NCI-H748 treated with DMSO at 0.1 percent for 48 hours (cell line): ENCODE results near the gene VWA2.
A peak's percentile ranks its signal among the peaks of the same experiment; 100 is the strongest.

ENCODE experiments used
- DNase-seq: peaks from one replicate; lab custom pipeline; 2025; lab: John Stamatoyannopoulos, UW

VWA2 gene

DNA sequence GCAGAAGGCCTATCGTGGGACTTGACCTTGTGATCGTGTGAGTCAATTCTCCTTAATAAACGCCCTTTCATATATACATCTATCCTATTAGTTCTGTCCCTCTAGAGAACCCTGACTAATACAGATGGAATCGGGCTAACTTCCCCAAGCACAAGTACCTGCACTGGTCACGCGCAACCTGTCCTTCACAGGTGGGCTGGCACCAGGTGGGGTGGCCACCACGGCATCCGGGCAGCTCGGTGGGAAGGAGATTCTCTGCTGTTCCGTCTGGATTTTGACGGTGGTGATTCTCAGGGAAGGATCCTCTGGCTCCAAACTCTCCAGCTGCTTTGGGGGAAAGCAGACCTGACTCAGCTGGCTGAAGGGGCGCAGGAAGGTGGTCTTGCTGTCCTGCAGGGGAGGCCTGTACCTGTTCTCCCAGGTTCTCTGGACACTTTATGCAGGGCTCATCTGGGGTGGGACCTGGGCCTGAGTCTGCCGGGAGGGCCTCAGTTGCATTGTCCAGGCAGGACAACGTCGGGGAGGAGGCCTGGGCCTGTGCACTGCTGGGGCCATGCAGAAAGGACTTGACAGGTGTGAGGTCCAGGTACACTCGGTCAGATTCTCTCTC lies 61.1 kb downstream of the VWA2 start:
- DNase-seq, result no peak

- no peak for DNase-seq
Observed at GRCh38 chr10:114301177-114301576, 62.1 kb downstream of the VWA2 start.

DNA sequence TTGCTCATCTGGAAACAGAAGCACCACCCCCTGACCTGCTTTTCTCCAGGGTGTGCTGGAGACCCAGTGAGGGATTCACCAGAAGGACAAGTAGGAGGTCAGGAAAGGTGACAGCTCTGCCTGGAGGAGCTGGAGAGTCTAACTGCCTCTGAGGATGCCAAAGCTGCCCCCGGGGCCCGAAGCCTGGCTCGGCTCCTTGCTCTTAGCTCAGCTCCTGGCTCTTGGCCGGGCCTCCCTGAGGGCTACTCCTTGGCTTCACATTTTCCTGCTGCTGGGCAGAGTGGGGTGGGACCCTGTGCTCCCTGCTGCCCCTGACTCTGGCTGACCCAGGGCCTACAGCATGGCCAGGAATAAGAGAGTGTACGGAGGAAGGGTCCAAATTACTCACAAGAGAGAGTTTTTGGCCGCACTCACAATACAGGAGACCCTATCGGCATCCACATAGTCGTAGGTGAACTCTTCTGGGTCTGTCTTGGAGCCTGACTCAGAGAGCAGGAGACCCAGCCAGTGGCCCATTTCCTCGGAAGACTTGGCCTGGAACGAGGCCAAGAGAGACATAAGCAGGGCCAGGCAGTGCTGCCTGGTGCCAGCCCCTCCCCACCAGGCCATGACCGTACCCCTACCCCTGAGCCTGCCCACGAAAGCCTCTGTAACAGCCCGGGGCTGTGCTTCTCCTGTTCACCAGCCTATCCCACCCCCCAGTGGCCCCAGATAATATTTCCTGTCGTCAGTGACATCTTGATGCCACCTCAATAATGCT lies 63.1 kb downstream of the VWA2 start:
- DNase-seq, result no peak

DNA sequence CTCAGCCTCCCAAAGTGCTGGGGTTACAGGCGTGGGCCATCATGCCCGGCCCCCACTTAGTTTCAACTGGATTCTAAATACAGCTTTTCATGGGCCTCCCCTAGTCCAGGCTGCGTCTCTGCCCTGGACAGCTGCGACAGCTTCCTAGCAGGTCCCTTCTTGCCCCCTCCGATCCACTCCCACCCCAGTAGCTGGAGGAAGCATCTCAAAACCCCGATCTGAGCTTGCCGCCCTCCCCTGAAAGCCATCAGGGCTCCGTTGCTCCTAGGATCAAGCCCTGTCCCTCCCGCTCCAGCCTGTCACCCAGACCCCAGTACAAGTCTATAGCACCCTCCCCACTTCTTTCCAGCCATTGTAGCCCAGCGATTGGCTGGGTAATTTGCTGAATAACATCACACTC lies 64.5 kb downstream of the VWA2 start:
- DNase-seq, result no peak

DNA sequence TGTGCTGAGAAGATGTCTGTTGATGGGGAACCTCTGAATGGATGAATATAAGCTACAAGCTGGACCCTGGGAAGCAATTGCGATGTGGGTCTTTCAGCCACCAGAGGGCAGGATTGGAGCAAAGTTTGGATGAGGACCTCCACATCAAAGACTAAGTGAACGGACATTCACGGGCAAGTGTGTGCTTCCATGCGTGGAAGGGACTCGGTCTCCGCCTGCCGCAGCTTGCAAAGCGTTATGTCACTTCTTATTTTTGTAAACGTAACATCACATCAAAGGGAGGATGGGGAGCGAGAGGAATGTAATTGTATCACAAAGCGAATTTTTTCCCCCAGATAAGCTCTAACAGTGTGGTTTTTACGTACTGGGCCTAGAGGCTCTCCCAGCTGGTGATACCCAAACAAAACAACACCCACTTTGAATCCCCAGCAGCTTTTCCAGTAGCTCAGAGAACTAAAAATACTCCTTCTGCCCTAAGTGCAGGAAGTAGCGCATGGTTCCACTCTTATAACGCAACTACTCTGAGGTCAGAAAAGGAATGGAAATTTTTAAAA lies 65.0 kb downstream of the VWA2 start:
- peak; percentile 59 for DNase-seq

DNA sequence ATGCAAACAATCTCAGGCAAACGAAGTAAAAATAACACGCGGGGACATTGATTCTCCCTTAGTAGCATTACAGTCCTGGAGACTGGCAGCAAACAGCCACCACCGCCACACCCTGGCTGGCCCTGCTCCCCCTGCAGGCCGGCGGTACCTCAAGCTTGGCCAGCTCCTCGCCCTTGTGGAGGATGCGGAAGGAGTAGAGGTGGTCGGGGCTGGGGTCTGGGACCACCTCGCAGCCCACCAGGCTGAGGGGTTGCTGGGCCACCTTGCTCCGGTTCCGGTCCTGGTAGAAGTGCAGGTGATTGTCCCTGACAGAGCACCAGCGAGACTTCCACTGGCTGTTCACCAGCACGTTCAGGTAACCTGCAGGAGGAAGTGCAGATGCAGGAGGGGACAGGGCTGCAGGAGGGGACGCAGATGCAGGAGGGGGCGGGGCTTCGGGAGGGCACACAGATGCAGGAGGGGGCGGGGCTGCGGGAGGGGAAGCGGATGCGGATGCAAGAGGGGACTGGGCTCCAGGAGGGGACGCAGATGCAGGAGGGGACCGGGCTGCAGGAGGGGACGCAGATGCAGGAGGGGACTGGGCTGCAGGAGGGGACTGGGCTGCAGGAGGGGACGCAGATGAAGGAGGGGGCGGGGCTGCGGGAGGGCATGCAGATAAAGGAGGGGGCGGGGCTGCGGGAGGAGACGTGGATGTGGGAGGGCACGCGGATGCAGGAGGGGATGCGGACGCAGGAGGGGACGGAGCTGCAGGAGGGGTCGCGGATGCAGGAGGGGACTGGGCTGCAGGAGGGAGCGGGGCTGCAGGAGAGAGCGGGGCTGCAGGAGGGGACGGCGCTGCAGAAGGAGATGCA lies 65.7 kb downstream of the VWA2 start:
- DNase-seq, result peak; percentile 51

GRCh38 chr10:114305521-114305925 lies 66.5 kb downstream of the VWA2 start:
- no peak for DNase-seq

GRCh38 chr10:114306116-114306973 lies 67.3 kb downstream of the VWA2 start:
- no peak for DNase-seq

GRCh38 chr10:114307731-114308130 lies 68.7 kb downstream of the VWA2 start:
- no peak for DNase-seq

GRCh38 chr10:114308531-114309363 lies 69.7 kb downstream of the VWA2 start:
- no peak for DNase-seq

DNA sequence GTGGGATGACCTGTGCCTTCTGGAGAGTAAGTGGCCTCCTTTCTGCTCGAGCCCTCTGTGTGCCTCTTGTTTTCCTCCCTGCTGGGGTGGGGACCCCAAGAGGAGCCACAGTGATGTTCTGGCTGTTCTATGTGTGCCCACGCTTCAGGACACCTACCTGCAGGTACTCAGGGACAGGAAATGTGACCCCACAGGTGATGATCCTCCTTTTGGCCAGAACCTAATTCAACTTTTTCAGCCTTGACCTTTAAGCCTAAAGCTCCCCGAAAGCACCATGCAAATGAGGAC lies 70.3 kb downstream of the VWA2 start:
- DNase-seq, result no peak

DNA sequence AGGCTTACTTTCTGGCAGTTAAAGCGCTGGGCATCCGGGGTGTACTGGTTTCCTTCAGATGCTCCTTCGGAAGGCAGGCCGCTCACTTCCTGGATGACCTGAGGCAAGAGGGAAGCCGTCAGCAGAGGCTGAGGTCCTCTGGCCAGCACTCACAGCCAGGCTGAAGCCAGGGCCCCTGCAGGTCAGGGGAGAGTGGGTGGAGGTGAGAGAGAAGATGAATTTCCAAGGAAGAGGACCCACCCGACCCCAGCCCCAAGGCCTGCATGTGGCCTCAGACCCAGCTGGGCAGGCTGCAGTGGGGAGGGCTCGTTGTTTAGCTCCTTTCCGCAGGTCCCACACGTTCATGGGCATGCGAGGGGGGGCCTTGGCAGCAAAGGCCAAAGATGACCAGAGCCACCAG lies 71.3 kb downstream of the VWA2 start:
- no peak for DNase-seq

DNA sequence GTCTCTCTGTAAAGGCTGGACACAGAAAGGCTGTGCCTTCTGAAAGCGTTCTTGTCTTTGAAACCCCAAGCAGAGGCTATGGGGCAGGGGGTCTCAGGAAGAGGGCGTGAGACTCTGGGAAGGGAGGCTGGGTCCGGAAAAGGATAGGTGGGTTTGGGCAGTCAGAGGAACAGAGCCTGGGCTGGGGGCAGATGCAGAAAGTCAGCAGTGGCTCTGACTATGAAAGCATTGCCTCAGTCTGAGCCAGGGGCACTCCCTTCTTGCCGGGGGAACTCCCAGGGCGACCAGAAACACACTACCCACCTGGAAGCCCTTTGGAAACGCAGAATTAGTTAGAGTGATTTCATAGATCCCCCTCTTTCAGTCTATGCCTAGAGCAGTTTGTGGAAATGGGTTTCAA lies 72.0 kb downstream of the VWA2 start:
- DNase-seq, result no peak

DNA sequence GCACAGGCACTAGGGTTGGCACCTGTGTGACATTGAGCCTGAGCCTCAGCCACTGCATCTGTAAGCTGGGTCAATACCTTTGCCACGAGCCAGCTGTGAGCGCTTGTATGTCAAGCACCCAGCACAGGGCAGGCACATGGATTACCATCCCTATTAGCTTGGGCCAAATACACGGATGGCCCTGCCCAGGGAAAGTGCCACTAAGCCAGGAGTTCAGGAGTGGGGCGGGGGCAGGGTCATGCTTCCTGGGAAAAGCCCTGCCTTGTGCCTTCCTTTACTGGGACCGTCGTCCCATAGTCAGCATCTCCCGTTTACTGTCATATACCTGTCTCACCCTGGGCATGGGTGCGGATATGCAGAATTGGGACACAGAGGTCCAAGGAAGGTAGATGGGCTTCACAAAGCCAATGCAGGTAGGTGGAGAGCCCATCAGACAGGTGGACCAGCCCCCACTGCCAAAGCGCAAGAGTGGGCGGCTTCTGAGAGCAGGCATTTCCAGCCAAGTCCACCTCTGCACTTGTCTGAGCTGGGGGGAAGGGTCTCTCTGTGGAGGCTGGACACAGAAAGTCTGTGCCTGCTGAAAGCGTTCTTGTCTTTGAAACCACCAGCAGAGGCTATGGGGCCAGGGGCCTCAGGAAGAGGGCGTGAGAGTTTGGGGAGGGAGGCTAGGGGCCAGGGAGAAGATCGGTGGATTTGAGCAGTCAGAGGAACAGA lies 72.6 kb downstream of the VWA2 start:
- DNase-seq, result no peak

- DNase-seq, result no peak
Observed at GRCh38 chr10:114313139-114313538, 74.1 kb downstream of the VWA2 start.

- no peak for DNase-seq
Observed at GRCh38 chr10:114313866-114314265, 74.8 kb downstream of the VWA2 start.

GRCh38 chr10:114315566-114316420 lies 76.7 kb downstream of the VWA2 start:
- DNase-seq, result no peak

DNA sequence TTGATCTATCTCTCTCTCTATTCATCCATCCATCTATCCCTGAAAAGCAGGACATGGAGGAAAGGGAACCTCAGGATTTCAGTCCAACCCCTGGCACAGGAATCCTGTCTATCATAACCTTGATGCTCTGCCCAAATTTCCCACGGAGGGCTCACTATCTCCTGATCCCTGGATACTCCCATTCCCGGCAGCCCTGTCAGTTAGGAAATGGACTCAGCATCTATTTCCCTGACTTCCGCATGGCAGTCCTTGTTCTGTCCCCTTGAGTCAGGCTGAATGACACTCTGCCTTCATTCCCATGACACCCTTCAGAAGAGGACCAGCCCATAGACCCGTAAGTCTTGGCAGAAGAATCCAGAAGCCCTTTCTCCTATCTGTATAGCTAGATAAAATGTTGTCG lies 77.7 kb downstream of the VWA2 start:
- no peak for DNase-seq
